ENCODE results near the gene PET117. TPM values are rescaled to one million over a fixed set of nuclear protein-coding genes. Genes with fewer than 3 reads are reported as not detected.
A peak's percentile ranks its signal among the peaks of the same experiment; 100 is the strongest.
"Not testable (repeated sequence)": the region's sequence is repeated elsewhere in the genome, so short reads cannot be mapped to it uniquely, and the experiment has no call there.

PET117 gene
- total RNA-seq, 1 donor from 2014 or later = 18.7 TPM

DNA sequence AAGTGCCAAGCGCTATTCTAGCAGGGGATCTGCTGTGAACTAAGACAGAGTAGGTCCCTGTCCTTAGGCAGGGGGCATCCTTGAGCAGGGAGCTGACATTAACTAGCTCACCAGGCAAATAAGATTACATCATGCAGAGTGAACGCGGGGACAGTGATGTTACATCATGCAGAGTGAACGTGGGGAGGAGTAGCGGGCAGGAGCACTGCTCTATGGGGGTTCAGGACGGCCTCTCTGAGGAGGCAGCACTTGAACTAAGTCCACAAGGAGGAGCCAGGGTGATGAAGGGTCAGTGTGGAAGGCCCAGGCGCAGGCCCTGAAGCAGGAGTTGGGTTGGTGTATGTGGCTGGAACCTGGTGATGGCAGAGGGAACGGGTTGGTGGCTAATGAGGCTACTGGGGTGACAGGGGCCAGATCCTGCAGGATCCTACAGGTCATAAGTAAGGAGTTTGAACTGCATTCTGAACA lies 38.7 kb downstream of the PET117 start:
- peaks cover 6% of the 10 kb centered on the region for H3K9me3 Mint-ChIP-seq
- H3K27ac Mint-ChIP-seq (ENCODE audit: unreplicated experiment) = peak overlapping the region; percentile 94
- no peaks in the 10 kb centered on the region for H3K27me3 Mint-ChIP-seq (ENCODE audit: low read depth)
- H3K4me3 Mint-ChIP-seq = no peak overlapping the region
- DNase-seq (ENCODE audit: low read depth, low spot score) = no peak
- H3K4me1 Mint-ChIP-seq = peaks cover 4% of the 10 kb centered on the region
- TF ChIP-seq, protein P1, sequence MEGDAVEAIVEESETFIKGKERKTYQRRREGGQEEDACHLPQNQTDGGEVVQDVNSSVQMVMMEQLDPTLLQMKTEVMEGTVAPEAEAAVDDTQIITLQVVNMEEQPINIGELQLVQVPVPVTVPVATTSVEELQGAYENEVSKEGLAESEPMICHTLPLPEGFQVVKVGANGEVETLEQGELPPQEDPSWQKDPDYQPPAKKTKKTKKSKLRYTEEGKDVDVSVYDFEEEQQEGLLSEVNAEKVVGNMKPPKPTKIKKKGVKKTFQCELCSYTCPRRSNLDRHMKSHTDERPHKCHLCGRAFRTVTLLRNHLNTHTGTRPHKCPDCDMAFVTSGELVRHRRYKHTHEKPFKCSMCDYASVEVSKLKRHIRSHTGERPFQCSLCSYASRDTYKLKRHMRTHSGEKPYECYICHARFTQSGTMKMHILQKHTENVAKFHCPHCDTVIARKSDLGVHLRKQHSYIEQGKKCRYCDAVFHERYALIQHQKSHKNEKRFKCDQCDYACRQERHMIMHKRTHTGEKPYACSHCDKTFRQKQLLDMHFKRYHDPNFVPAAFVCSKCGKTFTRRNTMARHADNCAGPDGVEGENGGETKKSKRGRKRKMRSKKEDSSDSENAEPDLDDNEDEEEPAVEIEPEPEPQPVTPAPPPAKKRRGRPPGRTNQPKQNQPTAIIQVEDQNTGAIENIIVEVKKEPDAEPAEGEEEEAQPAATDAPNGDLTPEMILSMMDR (conservative IDR thresholded peaks at IDR 0.05) = no peak
- H3K36me3 Mint-ChIP-seq (ENCODE audit: low read depth) = peaks cover 38% of the 10 kb centered on the region

DNA sequence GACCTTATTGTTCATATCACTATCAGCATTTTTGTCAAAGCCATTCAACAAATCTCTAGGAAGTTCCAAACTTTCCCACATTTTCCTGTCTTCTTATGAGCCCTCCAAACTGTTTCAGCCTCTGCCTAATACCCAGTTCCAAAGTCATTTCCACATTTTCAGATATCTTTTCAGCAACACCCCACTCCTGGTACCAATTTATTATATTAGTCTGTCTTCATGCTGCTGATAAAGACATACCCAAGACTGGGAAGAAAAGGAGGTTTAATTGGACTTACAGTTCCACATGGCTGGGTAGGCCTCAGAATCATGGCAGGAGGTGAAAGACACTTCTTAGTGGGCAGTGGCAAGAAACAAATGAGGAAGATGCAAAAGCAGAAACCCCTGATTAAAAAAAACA lies 42.7 kb downstream of the PET117 start:
- not testable (repeated sequence) for DNase-seq (ENCODE audit: low read depth, low spot score); H3K4me3 Mint-ChIP-seq; H3K4me1 Mint-ChIP-seq; H3K27ac Mint-ChIP-seq (ENCODE audit: unreplicated experiment); H3K9me3 Mint-ChIP-seq; H3K27me3 Mint-ChIP-seq (ENCODE audit: low read depth)
- H3K36me3 Mint-ChIP-seq (ENCODE audit: low read depth) = peaks cover 49% of the 10 kb centered on the region

DNA sequence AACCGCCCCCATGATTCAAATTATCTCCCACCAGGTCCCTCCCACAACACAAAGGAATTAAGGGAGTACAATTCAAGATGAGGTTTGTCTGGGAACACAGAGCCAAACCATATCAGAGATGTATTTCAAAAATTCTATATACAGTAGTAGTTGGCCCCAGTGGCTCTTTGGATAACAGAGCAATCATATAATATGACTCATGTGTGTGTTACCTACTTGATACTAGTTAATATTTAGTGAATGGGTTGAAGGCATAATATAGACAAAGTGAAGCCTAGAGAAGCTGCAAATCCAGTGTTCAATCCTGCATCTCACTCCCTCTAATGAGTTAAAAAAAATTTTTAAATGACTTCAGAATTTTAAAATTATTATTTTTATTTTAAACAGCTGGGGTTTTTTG lies 43.2 kb downstream of the PET117 start:
- Mint-ChIP-seq H3K4me1 (peaks cover 4% of the 10 kb centered on the region), H3K4me3 (no peak overlapping the region), H3K27me3 (ENCODE audit: low read depth) (no peaks in the 10 kb centered on the region), H3K27ac (ENCODE audit: unreplicated experiment) (no peak overlapping the region), H3K9me3 (peaks cover 6% of the 10 kb centered on the region), H3K36me3 (ENCODE audit: low read depth) (peaks cover 48% of the 10 kb centered on the region)
- DNase-seq (ENCODE audit: low read depth, low spot score) = no peak
- TF ChIP-seq, protein P1 (conservative IDR thresholded peaks at IDR 0.05) = no peak

DNA sequence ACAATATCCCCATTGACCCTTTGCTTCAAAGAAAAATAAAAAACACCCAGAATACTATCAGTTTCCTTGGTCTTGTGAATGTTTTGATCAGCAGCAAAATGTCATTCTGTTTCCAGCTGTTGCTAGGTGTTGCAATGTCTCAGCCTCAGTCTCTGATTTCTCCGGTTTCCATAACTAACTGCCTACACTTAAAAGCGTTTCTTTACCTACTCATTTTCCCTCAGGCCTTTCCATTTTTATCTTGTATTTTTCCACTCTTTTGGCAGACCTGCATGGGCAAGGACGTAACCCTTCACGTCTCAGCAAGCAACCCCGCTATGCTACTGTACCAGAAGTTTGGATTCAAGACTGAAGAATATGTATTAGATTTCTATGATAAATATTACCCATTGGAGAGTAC lies 49.4 kb downstream of the PET117 start:
- Mint-ChIP-seq H3K9me3 (no peaks in the 10 kb centered on the region), H3K4me3 (no peak overlapping the region), H3K4me1 (no peaks in the 10 kb centered on the region), H3K27ac (ENCODE audit: unreplicated experiment) (no peak overlapping the region), H3K27me3 (ENCODE audit: low read depth) (no peaks in the 10 kb centered on the region), H3K36me3 (ENCODE audit: low read depth) (peaks cover 24% of the 10 kb centered on the region)
- TF ChIP-seq, protein P1 (conservative IDR thresholded peaks at IDR 0.05) = no peak
- no peak for DNase-seq (ENCODE audit: low read depth, low spot score)

DNA sequence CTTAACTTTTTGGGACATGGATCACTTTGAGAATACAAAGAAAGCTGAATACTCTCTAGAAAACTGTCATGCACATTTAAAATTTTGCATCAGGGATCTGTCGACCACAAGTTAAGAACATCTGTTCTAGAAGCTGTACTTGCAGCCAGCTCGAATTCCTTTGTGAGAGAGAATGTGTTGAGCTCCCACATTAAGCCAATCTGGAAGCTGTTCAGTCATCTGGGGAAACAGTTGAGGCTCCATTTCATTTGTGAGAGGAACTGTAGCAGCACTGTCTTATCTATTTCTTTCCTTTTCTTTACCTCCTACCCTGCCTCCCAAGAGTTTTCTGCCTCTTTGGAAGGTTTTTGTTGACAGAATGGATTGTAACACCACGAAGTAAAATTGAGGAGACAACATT lies 50.8 kb downstream of the PET117 start:
- Mint-ChIP-seq H3K27me3 (ENCODE audit: low read depth) (no peaks in the 10 kb centered on the region), H3K9me3 (no peaks in the 10 kb centered on the region), H3K27ac (ENCODE audit: unreplicated experiment) (no peak overlapping the region), H3K4me1 (no peaks in the 10 kb centered on the region), H3K4me3 (no peak overlapping the region), H3K36me3 (ENCODE audit: low read depth) (peaks cover 17% of the 10 kb centered on the region)
- DNase-seq (ENCODE audit: low read depth, low spot score) = no peak
- TF ChIP-seq, protein P1 (conservative IDR thresholded peaks at IDR 0.05) = no peak

DNA sequence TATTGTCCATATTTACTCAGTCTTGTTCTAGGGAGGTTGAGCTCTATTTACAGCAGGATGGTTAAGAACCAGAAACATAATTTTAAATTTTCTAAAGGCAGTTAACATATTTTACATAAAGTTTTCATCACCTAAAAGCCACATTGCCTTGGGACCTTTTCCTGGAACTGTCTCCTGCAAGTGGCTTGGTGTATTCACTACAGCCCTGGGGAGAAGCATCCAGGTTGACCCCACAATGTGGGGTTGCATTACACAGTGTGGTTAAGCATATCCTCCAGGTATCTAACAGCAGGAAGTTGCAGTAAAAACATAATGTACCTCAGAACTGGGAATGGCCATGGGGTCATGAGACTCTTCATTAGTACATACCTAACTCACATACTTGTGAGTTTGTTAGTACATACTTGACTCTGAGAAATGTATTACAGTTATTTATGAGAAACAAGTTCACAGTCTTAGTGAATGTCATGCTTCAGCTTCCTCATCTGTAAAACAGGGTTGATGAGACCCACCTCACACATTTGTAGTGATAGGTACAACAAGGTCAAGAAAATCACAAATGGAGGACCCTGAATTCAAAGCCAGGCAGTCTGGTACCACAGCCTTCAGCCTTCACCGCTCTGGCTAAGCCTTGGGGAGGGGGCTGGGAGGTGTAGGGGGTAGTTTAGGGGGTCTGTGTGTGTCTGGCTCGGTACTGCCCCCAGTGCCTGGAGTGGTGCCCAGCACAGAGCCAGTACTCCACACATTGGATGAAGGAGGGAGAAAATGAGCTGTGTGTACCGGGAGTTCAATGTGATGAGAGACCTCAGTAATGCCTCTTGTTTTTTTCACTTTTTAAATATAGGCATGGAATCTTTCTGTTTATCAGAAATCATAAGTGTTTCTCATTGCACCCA lies 52.9 kb downstream of the PET117 start:
- peaks cover 17% of the 10 kb centered on the region for H3K36me3 Mint-ChIP-seq (ENCODE audit: low read depth)
- H3K4me1 Mint-ChIP-seq = no peaks in the 10 kb centered on the region
- TF ChIP-seq, protein P1 (conservative IDR thresholded peaks at IDR 0.05) = no peak
- no peaks in the 10 kb centered on the region for H3K9me3 Mint-ChIP-seq
- DNase-seq (ENCODE audit: low read depth, low spot score) = no peak
- no peak overlapping the region for H3K4me3 Mint-ChIP-seq
- H3K27me3 Mint-ChIP-seq (ENCODE audit: low read depth) = no peaks in the 10 kb centered on the region
- H3K27ac Mint-ChIP-seq (ENCODE audit: unreplicated experiment) = peak overlapping the region; percentile 45

All from neural crest cell (in vitro differentiated cells).